Loucy (cell line): ENCODE measurements around the gene DMP1.

ENCODE experiments used
- H2AFZ ChIP-seq: fragments of 200-600 bp; sonication (generic); 2 replicates; pipeline ENCODE4 v1.6.0; 2016; ENCODE audit warnings: antibody characterized with exemption, mild to moderate bottlenecking, low read length, moderate library complexity
- H3F3A ChIP-seq: fragments of 200-600 bp; 2 replicates; pipeline ENCODE4 v1.6.0; 2016; ENCODE audit warnings: antibody characterized with exemption, low read depth, mild to moderate bottlenecking
- H3K27me3 ChIP-seq: fragments of 200-600 bp; sonication (generic); 2 replicates; pipeline ENCODE4 v1.6.1; 2014; ENCODE audit warnings: low read length, mild to moderate bottlenecking; ENCODE audit not compliant: insufficient read depth, poor library complexity, severe bottlenecking
- H3K36me3 ChIP-seq: fragments of 200-600 bp; sonication (generic); 2 replicates; pipeline ENCODE4 v1.6.1; 2016; ENCODE audit warnings: low read length; ENCODE audit not compliant: insufficient read depth
- H3K4me1 ChIP-seq: fragments of 200-600 bp; sonication (generic); 2 replicates; pipeline ENCODE4 v1.5.1; 2014; ENCODE audit warnings: low read length, mild to moderate bottlenecking; ENCODE audit not compliant: insufficient read depth, poor library complexity, severe bottlenecking
- H3K4me2 ChIP-seq: fragments of 200-600 bp; sonication (generic); 2 replicates; pipeline ENCODE4 v1.6.0; 2014; ENCODE audit warnings: antibody characterized with exemption, low read length, low read depth, mild to moderate bottlenecking; ENCODE audit not compliant: poor library complexity, severe bottlenecking
- H3K4me3 ChIP-seq: fragments of 200-600 bp; sonication (generic); 2 replicates; pipeline ENCODE4 v1.5.1; 2014; ENCODE audit warnings: low read length, mild to moderate bottlenecking, mixed read lengths; ENCODE audit not compliant: poor library complexity, severe bottlenecking
- H3K79me2 ChIP-seq: fragments of 200-600 bp; sonication (generic); 2 replicates; pipeline ENCODE4 v1.6.1; 2014; ENCODE audit warnings: low read length; ENCODE audit not compliant: insufficient read depth
- H3K9ac ChIP-seq: fragments of 200-600 bp; sonication (generic); 2 replicates; pipeline ENCODE4 v1.6.0; 2014; ENCODE audit warnings: mild to moderate bottlenecking, low read depth, low read length, moderate library complexity; ENCODE audit not compliant: poor library complexity, severe bottlenecking
- H3K9me2 ChIP-seq: fragments of 200-600 bp; sonication (generic); replicated peaks from 2 replicates; pipeline ENCODE4 v1.6.1; 2016; ENCODE audit warnings: low read depth, low read length, mixed read lengths
- H3K9me3 ChIP-seq: fragments of 200-600 bp; sonication (generic); 2 replicates; pipeline ENCODE4 v1.6.1; 2014; ENCODE audit warnings: mild to moderate bottlenecking, antibody characterized with exemption, low read length, low read depth; ENCODE audit not compliant: insufficient read depth
- H4K20me1 ChIP-seq: fragments of 200-600 bp; sonication (generic); 2 replicates; pipeline ENCODE4 v1.6.0; 2014; ENCODE audit warnings: antibody characterized with exemption, low read length, mild to moderate bottlenecking; ENCODE audit not compliant: insufficient read depth, poor library complexity, severe bottlenecking
- EZH2phosphoT487 ChIP-seq: fragments of 200-600 bp; IDR thresholded peaks from 2 replicates; pipeline ENCODE4 v1.6.1; 2018; ENCODE audit warnings: antibody characterized with exemption, mild to moderate bottlenecking, moderate library complexity, borderline replicate concordance
- TF ChIP-seq, protein P1 (sequence below): fragments of 200-600 bp; sonication (generic); conservative IDR thresholded peaks from 2 replicates; pipeline ENCODE4 v1.5.1; 2014; ENCODE audit warnings: mild to moderate bottlenecking, antibody characterized with exemption, low read length

The DMP1 gene

DNA sequence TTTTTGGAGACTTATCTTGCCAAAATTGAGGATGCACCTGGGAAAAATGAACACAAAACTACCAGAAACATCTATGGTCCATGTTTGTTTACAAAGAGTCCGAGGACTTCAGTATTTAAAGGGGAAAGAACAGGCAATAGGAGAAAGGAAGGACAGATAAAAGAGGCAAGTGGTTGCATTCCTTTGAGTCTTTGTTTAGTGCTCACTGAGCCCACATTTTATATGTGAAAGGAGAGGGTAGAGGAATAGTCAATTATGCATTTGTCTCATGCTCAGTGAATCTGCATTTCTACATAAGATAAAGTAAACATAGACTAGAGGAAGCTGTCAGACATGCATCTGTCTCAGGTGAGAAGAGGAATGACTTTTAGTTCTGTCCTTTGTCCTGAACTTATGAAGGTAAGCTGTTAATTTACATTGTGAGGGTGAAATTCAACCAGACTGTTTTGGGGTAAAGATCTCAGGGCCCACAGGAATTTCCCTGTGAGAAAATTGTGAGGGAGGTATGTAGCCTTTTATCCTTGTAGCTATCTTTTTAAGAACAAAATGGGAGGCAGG lies 4.5 kb downstream of the DMP1 start:
- Histone ChIP-seq H3K9me3 (no peaks in the 10 kb centered on the region), H3K27me3 (no peaks in the 10 kb centered on the region), H3K4me3 (no peak overlapping the region), H3K79me2 (no peaks in the 10 kb centered on the region), H3K9me2 (no peaks in the 10 kb centered on the region), H3K36me3 (no peaks in the 10 kb centered on the region), H4K20me1 (no peaks in the 10 kb centered on the region), H3K4me1 (no peaks in the 10 kb centered on the region), H3K9ac (no peak overlapping the region), H2AFZ (no peak overlapping the region), H3F3A (no peaks in the 10 kb centered on the region), H3K4me2 (no peak overlapping the region)
- TF ChIP-seq EZH2phosphoT487, result no peak
- TF ChIP-seq, protein P1, sequence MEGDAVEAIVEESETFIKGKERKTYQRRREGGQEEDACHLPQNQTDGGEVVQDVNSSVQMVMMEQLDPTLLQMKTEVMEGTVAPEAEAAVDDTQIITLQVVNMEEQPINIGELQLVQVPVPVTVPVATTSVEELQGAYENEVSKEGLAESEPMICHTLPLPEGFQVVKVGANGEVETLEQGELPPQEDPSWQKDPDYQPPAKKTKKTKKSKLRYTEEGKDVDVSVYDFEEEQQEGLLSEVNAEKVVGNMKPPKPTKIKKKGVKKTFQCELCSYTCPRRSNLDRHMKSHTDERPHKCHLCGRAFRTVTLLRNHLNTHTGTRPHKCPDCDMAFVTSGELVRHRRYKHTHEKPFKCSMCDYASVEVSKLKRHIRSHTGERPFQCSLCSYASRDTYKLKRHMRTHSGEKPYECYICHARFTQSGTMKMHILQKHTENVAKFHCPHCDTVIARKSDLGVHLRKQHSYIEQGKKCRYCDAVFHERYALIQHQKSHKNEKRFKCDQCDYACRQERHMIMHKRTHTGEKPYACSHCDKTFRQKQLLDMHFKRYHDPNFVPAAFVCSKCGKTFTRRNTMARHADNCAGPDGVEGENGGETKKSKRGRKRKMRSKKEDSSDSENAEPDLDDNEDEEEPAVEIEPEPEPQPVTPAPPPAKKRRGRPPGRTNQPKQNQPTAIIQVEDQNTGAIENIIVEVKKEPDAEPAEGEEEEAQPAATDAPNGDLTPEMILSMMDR, result no peak

DNA sequence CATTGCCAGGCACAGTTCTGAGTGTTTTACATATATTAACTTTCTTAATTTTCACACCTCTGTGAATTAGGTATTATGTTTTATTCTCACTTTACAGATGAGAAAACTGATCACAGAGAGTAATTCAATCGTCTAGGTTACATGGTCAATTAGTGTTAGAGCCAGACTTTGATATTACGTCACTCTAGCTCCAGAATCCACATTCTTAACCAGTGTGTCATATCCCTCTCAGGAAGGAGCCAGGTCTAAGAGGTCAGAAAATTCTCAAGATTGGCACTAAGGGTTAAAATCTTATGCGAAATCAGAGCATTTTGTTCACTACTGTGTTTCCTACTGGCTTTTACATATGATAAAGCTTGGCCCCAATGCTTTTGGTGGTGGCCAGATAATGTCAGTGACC lies 7.4 kb downstream of the DMP1 start:
- Histone ChIP-seq H3F3A (no peaks in the 10 kb centered on the region), H3K9ac (no peak overlapping the region), H3K79me2 (no peaks in the 10 kb centered on the region), H3K4me2 (no peak overlapping the region), H3K9me2 (no peaks in the 10 kb centered on the region), H3K4me3 (no peak overlapping the region), H3K4me1 (no peaks in the 10 kb centered on the region), H3K36me3 (no peaks in the 10 kb centered on the region), H2AFZ (no peak overlapping the region), H4K20me1 (no peaks in the 10 kb centered on the region), H3K9me3 (no peaks in the 10 kb centered on the region), H3K27me3 (no peaks in the 10 kb centered on the region)
- TF ChIP-seq, protein P1, result no peak
- TF ChIP-seq EZH2phosphoT487, result no peak

DNA sequence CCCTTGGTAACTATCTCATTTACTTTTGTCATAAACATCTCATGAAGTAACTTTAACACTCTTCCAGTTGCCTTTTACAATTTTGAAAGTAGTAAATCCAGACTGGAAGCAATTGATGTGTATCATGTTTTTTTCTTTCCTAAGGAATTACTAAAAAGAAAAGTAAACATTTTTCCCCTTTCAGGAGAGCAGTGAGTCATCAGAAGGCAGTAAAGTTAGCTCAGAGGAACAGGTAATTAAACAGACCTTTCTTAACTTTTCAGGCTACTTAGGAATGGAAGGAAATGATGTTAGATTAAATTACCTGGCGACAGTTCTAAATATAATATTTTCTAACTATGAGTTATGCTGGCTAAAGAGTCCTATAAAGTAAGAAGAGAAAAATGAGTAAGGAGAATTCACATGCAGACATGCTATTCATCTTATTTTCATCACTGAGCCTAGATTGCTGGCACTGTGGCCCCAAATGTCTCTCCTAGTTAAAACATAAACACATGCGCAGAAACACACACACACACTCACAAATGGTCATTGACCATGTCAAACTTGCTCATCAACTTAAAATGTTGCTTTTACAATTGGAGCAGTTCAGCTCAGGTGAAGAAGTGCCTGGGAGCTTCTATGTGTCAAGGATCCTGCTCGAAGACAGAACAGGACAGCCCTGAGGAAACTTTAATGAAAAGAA lies 9.3 kb downstream of the DMP1 start:
- Histone ChIP-seq H3K27me3 (no peaks in the 10 kb centered on the region), H3K9me3 (no peaks in the 10 kb centered on the region), H3K4me3 (no peak overlapping the region), H3K36me3 (no peaks in the 10 kb centered on the region), H3K4me2 (no peak overlapping the region), H4K20me1 (no peaks in the 10 kb centered on the region), H3K9me2 (no peaks in the 10 kb centered on the region), H3K9ac (no peak overlapping the region), H3K79me2 (no peaks in the 10 kb centered on the region), H3F3A (no peaks in the 10 kb centered on the region), H2AFZ (no peak overlapping the region), H3K4me1 (no peaks in the 10 kb centered on the region)
- TF ChIP-seq EZH2phosphoT487, result no peak
- TF ChIP-seq, protein P1, result no peak
